ENCODE data around the gene TTC24. TPM values are rescaled to one million over a fixed set of nuclear protein-coding genes. Genes with fewer than 3 reads are reported as not detected.
A peak's percentile ranks its signal among the peaks of the same experiment; 100 is the strongest.
"Not testable (repeated sequence)": the region's sequence is repeated elsewhere in the genome, so short reads cannot be mapped to it uniquely, and the experiment has no call there.

TTC24 gene
- total RNA-seq, 1 donor from 2014 or later, result not detected

DNA sequence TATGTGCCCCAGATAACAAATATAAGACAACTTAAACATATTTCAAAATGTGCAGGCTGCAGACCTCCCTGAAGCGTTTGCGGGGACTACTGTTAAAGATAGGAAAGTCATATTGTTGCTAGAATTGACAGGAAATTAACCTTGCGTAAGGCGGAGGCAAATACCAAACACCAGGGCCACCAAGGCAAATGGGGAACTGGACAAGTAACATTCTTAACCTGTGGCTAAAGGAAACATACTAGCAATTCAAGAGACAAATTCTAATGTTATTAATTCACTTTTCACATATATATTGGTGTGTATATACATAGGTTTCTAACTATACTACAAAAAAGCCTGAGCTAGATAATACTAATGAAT lies 46.5 kb downstream of the TTC24 start:
- Histone ChIP-seq H3K4me3 (peak overlapping the region; percentile 50), H3K27ac (no peak overlapping the region), H3K9me3 (no peaks in the 10 kb centered on the region), H3K27me3 (ENCODE audit: low read depth) (peaks cover 83% of the 10 kb centered on the region), H3K4me1 (peaks cover 26% of the 10 kb centered on the region), H3K36me3 (no peaks in the 10 kb centered on the region)
- TF ChIP-seq, protein P1, sequence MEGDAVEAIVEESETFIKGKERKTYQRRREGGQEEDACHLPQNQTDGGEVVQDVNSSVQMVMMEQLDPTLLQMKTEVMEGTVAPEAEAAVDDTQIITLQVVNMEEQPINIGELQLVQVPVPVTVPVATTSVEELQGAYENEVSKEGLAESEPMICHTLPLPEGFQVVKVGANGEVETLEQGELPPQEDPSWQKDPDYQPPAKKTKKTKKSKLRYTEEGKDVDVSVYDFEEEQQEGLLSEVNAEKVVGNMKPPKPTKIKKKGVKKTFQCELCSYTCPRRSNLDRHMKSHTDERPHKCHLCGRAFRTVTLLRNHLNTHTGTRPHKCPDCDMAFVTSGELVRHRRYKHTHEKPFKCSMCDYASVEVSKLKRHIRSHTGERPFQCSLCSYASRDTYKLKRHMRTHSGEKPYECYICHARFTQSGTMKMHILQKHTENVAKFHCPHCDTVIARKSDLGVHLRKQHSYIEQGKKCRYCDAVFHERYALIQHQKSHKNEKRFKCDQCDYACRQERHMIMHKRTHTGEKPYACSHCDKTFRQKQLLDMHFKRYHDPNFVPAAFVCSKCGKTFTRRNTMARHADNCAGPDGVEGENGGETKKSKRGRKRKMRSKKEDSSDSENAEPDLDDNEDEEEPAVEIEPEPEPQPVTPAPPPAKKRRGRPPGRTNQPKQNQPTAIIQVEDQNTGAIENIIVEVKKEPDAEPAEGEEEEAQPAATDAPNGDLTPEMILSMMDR (IDR thresholded peaks at IDR 0.05), result no peak
- ATAC-seq (no peak), DNase-seq (no peak)
- intact Hi-C loops (cut with DNase I), result no loop called here

DNA sequence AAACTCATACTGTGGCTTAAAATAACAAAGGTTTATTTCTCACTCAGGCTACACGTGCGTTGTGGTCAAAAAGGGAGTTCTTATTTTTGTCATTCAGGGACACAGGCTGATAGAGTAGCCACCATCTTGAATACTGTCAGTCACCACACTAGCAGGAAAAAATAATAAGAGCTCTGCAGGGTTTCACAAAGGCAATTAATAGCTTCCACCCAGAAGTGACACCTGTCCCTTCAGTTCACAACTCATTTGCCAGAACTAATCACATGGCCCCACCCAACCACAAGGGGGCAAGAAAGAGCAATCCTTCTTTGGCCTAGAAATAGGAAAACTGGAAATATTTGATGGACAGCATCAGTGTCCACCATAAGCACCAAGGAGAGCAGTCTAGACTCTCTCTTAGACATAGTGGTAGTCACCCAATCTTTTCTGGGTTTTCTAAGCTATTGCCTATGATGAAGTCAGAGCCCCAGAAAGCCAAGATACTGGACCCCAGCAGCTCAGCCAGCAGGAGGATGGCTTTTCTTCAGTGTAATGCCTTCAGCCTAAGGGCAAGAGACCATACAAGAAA lies 47.9 kb downstream of the TTC24 start:
- peak; percentile 22 to 27 for ATAC-seq

GRCh38 chr1:156629823-156630449 lies 50.4 kb downstream of the TTC24 start:
- TF ChIP-seq, protein P1 (IDR thresholded peaks at IDR 0.05), result no peak
- Histone ChIP-seq H3K4me3 (no peak overlapping the region), H3K4me1 (peaks cover 12% of the 10 kb centered on the region), H3K9me3 (no peaks in the 10 kb centered on the region), H3K27ac (no peak overlapping the region), H3K36me3 (no peaks in the 10 kb centered on the region), H3K27me3 (ENCODE audit: low read depth) (peaks cover 84% of the 10 kb centered on the region)
- intact Hi-C loops (cut with DNase I), result no loop called here
- no peak for ATAC-seq
- no peak for DNase-seq

More for the DNA sequence above, 47.9 kb downstream of the TTC24 start:
- Histone ChIP-seq H3K9me3 (no peaks in the 10 kb centered on the region), H3K27ac (no peak overlapping the region), H3K4me3 (no peak overlapping the region), H3K36me3 (no peaks in the 10 kb centered on the region), H3K27me3 (ENCODE audit: low read depth) (peaks cover 89% of the 10 kb centered on the region), H3K4me1 (peaks cover 26% of the 10 kb centered on the region)
- DNase-seq, result no peak
- TF ChIP-seq, protein P1 (IDR thresholded peaks at IDR 0.05), result peak; percentile 67
- intact Hi-C loops (cut with DNase I), result no loop called here

GRCh38 chr1:156631152-156631551 lies 51.6 kb downstream of the TTC24 start:
- H3K36me3 ChIP-seq; intact Hi-C loops (cut with DNase I); H3K4me1 ChIP-seq; H3K9me3 ChIP-seq; ATAC-seq; H3K4me3 ChIP-seq; H3K27ac ChIP-seq; DNase-seq: not testable (repeated sequence)
- H3K27me3 ChIP-seq (ENCODE audit: low read depth), result peaks cover 75% of the 10 kb centered on the region

DNA sequence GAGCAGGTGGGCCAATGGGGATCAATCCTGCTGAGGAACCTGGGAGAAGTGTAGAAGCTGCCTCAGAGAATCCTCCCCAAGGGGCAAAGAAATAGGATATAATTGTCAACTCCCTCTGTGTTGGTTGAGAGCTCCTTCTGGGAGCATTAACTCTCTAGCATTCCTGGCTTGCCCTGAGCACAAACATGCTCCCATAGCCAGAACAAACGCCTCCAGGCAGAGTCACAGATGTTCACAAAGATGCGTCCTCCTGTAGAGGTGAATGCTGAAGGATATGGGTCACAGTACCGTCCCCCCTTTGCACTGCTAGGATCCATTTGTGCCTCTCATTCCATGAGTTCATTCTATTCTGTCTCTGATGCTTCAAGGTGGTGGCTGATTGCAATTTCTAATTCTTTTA lies 52.8 kb downstream of the TTC24 start:
- no peaks in the 10 kb centered on the region for H3K36me3 ChIP-seq
- H3K27ac ChIP-seq, result no peak overlapping the region
- no peaks in the 10 kb centered on the region for H3K9me3 ChIP-seq
- intact Hi-C loops (cut with DNase I), result no loop called here
- DNase-seq, result no peak
- no peaks in the 10 kb centered on the region for H3K4me1 ChIP-seq
- H3K4me3 ChIP-seq, result no peak overlapping the region
- no peak for ATAC-seq
- TF ChIP-seq, protein P1 (IDR thresholded peaks at IDR 0.05), result no peak
- peaks cover 72% of the 10 kb centered on the region for H3K27me3 ChIP-seq (ENCODE audit: low read depth)

Other genes starting within 250 kb of the TTC24 start
- gene CCT3, start 241.4 kb upstream of the TTC24 start, total RNA-seq, result 117 TPM
- not detected for gene TSACC, start 241.2 kb upstream of the TTC24 start, total RNA-seq
- not detected for gene RHBG, start 210.5 kb upstream of the TTC24 start, total RNA-seq
- gene MEF2D, start 78.9 kb upstream of the TTC24 start, total RNA-seq, result 51.0 TPM
- 1.7 TPM for gene IQGAP3, start 7.2 kb upstream of the TTC24 start, total RNA-seq
- 62.2 TPM for gene NAXE, start 12.1 kb downstream of the TTC24 start, total RNA-seq
- 17.9 TPM for gene GPATCH4, start 21.8 kb downstream of the TTC24 start, total RNA-seq
- gene HAPLN2, start 39.7 kb downstream of the TTC24 start, total RNA-seq, result 0.21 TPM
- gene BCAN, start 62.4 kb downstream of the TTC24 start, total RNA-seq, result not detected
- gene NES, start 97.7 kb downstream of the TTC24 start, total RNA-seq, result 39.8 TPM
- gene CRABP2, start 125.9 kb downstream of the TTC24 start, total RNA-seq, result 2.1 TPM
- gene METTL25B, start 148.7 kb downstream of the TTC24 start, total RNA-seq, result 41.0 TPM
- gene ISG20L2, start 149.0 kb downstream of the TTC24 start, total RNA-seq, result 22.6 TPM
- gene MRPL24, start 161.4 kb downstream of the TTC24 start, total RNA-seq, result 43.7 TPM
- gene HDGF, start 172.0 kb downstream of the TTC24 start, total RNA-seq, result 146 TPM
- gene PRCC, start 187.8 kb downstream of the TTC24 start, total RNA-seq, result 51.9 TPM
- gene SH2D2A, start 237.1 kb downstream of the TTC24 start, total RNA-seq, result 3.5 TPM